LNCAP (cell line): ENCODE data around the gene ESRRA.

ENCODE experiments used
- TF ChIP-seq, protein P1 (sequence below): fragments of 450-650 bp; IDR thresholded peaks from 2 replicates; pipeline ENCODE4 v1.5.1; 2017; ENCODE audit warnings: mild to moderate bottlenecking

Gene ESRRA

DNA sequence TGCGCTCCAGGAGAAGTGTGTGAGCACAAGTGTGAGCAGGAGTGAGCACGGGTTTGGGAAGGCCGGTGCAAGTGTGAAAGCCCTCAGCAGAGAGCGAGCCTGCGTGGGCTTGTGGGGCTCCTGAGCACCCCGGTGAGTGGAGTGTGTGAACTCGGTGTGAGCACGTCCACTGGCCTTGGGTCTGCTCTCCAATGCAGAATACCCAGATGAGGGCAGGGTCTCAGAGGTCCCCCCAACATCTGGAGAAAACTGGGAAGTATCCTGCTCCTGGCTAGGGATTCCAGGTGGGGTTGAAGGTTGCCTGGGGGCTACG lies 1.2 kb downstream of the ESRRA start:
- TF ChIP-seq, protein P1, sequence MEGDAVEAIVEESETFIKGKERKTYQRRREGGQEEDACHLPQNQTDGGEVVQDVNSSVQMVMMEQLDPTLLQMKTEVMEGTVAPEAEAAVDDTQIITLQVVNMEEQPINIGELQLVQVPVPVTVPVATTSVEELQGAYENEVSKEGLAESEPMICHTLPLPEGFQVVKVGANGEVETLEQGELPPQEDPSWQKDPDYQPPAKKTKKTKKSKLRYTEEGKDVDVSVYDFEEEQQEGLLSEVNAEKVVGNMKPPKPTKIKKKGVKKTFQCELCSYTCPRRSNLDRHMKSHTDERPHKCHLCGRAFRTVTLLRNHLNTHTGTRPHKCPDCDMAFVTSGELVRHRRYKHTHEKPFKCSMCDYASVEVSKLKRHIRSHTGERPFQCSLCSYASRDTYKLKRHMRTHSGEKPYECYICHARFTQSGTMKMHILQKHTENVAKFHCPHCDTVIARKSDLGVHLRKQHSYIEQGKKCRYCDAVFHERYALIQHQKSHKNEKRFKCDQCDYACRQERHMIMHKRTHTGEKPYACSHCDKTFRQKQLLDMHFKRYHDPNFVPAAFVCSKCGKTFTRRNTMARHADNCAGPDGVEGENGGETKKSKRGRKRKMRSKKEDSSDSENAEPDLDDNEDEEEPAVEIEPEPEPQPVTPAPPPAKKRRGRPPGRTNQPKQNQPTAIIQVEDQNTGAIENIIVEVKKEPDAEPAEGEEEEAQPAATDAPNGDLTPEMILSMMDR = no peak

- TF ChIP-seq, protein P1 = no peak
Observed at GRCh38 chr11:64306876-64307622, 1.7 kb downstream of the ESRRA start.

GRCh38 chr11:64312947-64313346 lies 7.6 kb downstream of the ESRRA start:
- TF ChIP-seq, protein P1 = no peak

DNA sequence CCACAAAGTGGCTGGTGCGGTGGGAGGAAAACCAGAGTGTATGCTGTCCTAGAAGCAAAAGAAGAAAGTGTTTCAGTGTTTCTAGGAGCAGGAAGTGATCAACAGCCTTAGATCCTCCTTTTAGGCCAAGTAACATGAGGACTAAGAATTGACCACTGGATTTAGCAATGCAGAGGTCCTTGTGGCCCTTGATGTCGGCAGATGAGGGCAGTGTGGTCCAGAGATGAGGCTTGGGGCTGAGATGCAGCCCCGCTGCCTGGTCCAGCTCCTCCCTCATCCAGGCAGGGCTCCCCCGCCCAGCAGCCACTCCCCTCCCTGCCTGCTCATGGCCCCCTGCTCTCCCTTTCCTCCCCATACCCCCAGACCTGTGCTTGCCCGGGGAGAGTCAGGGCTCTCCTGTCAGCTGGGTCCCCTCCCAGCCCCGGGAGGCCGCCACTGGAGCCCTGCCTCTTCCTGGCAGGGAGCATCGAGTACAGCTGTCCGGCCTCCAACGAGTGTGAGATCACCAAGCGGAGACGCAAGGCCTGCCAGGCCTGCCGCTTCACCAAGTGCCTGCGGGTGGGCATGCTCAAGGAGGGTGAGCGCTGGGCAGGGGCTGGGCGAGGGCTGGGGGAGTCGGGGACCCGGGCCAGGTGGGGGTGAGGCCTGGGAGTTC lies 8.3 kb downstream of the ESRRA start:
- TF ChIP-seq, protein P1 = no peak

- TF ChIP-seq, protein P1 = no peak
Observed at GRCh38 chr11:64314146-64314804, 9.0 kb downstream of the ESRRA start.

- TF ChIP-seq, protein P1 = no peak
Observed at GRCh38 chr11:64314805-64315561, 9.7 kb downstream of the ESRRA start.

- TF ChIP-seq, protein P1 = peak; percentile 28; the same call in 1 of the 2 replicates
Observed at GRCh38 chr11:64316672-64317324, 11.5 kb downstream of the ESRRA start.
